ENCODE measurements around the gene FAM217B. TPM values are rescaled to one million over a fixed set of nuclear protein-coding genes. Genes with fewer than 3 reads are reported as not detected.
A peak's percentile ranks its signal among the peaks of the same experiment; 100 is the strongest.

FAM217B gene
- total RNA-seq: 13.1 TPM
- 10 to 100 TPM; 15.1 to 26.7 (median 20.9) TPM for polyA plus RNA-seq (ENCODE audit: insufficient read depth in 1 of 8, insufficient read length in 8 of 8, low replicate concordance in 1 of 8)
- long read RNA-seq, donor 1, full-length matches to known transcripts: 11 of 11 reads
- long read RNA-seq, donor 1, partial matches to known transcripts: 0 of 11 reads
- long read RNA-seq, donor 1, other reads (novel, unspliced or antisense): 0 of 11 reads
- long read RNA-seq, donor 2, partial matches to known transcripts: 0 of 1 reads
- long read RNA-seq, donor 2, other reads (novel, unspliced or antisense): 0 of 1 reads
- long read RNA-seq, donor 3, full-length matches to known transcripts: 8 of 8 reads
- long read RNA-seq, donor 3, partial matches to known transcripts: 0 of 8 reads
- long read RNA-seq, donor 3, other reads (novel, unspliced or antisense): 0 of 8 reads
- long read RNA-seq, donor 4, full-length matches to known transcripts: 9 of 9 reads
- long read RNA-seq, donor 4, partial matches to known transcripts: 0 of 9 reads
- long read RNA-seq, donor 4, other reads (novel, unspliced or antisense): 0 of 9 reads
- long read RNA-seq, donor 5, full-length matches to known transcripts: 25 of 25 reads
- long read RNA-seq, donor 5, partial matches to known transcripts: 0 of 25 reads
- long read RNA-seq, donor 5, other reads (novel, unspliced or antisense): 0 of 25 reads
- long read RNA-seq, donor 6, full-length matches to known transcripts: 20 of 20 reads
- long read RNA-seq, donor 6, partial matches to known transcripts: 0 of 20 reads
- long read RNA-seq, donor 6, other reads (novel, unspliced or antisense): 0 of 20 reads
- long read RNA-seq, donor 7, full-length matches to known transcripts: 10 of 10 reads
- long read RNA-seq, donor 7, partial matches to known transcripts: 0 of 10 reads
- long read RNA-seq, donor 7, other reads (novel, unspliced or antisense): 0 of 10 reads
- long read RNA-seq, donor 8, full-length matches to known transcripts: 2 of 2 reads
- long read RNA-seq, donor 8, partial matches to known transcripts: 0 of 2 reads
- long read RNA-seq, donor 8, other reads (novel, unspliced or antisense): 0 of 2 reads
- long read RNA-seq, donor 9, full-length matches to known transcripts: 4 of 4 reads
- long read RNA-seq, donor 9, partial matches to known transcripts: 0 of 4 reads
- long read RNA-seq, donor 9, other reads (novel, unspliced or antisense): 0 of 4 reads
- long read RNA-seq, donor 10, full-length matches to known transcripts: 11 of 11 reads
- long read RNA-seq, donor 10, partial matches to known transcripts: 0 of 11 reads
- long read RNA-seq, donor 10, other reads (novel, unspliced or antisense): 0 of 11 reads
- long read RNA-seq, donor 11, full-length matches to known transcripts: 7 of 7 reads
- long read RNA-seq, donor 11, partial matches to known transcripts: 0 of 7 reads
- long read RNA-seq, donor 11, other reads (novel, unspliced or antisense): 0 of 7 reads

GRCh38 chr20:59940129-59940955 lies at the start of gene FAM217B, which contains the start of gene PPP1R3D:
TSS of gene FAM217B (plus strand) at chr20:59940389. CDS start at chr20:59943944, 3,555 bp downstream.
TSS of gene PPP1R3D (minus strand) at chr20:59940305. CDS start at chr20:59939931, 374 bp downstream.
- H3K9me3 ChIP-seq (replicated peaks; ENCODE audit: control insufficient read depth, low read depth, low read length): no peaks in the 10 kb centered on the region
- H3K27ac ChIP-seq (ENCODE audit: low read length): peak within 1 kb of the TSS; percentile 96
- peak within 1 kb of the TSS; percentile 77 for H3K4me3 ChIP-seq (ENCODE audit: low read length)
- H3K27me3 ChIP-seq (ENCODE audit: control insufficient read depth, insufficient read depth, low read length): no peaks in the 10 kb centered on the region
- H3K4me1 ChIP-seq (ENCODE audit: control insufficient read depth, insufficient read depth, low read length): peaks cover 31% of the 10 kb centered on the region
- H3K36me3 ChIP-seq (ENCODE audit: control insufficient read depth, insufficient read depth, low read length): peaks cover 11% of the 10 kb centered on the region
- WGBS (ENCODE audit: insufficient coverage): 0% methylated on average over 55 of the region's 57 CpGs
- DNase-seq: peak; percentile 99

DNA sequence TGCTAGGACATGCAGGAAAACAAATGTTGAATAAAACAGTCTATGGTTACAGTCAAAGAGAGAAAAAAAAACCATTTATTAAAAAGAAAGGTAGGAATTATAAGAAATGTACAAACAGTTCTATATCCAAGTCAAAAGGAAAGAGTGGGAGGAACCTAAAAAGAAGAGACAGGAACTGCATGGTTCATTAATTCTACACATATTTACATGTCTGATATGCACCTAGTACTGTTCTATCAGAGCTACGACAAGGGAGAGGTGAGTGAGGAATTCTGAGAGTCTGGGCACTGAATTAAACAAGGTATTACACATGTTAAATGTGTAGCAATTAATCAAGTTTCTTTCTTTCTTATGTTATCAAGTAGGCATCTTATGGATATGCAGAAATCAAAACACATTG lies 48.6 kb upstream of the FAM217B start:
- Histone ChIP-seq H3K4me3 (ENCODE audit: low read length) (no peak overlapping the region), H3K9me3 (replicated peaks; ENCODE audit: control insufficient read depth, low read depth, low read length) (no peaks in the 10 kb centered on the region), H3K27me3 (ENCODE audit: control insufficient read depth, insufficient read depth, low read length) (no peaks in the 10 kb centered on the region), H3K27ac (ENCODE audit: low read length) (no peak overlapping the region), H3K4me1 (ENCODE audit: control insufficient read depth, insufficient read depth, low read length) (no peaks in the 10 kb centered on the region), H3K36me3 (ENCODE audit: control insufficient read depth, insufficient read depth, low read length) (no peaks in the 10 kb centered on the region)
- no CpG with 5 or more reads among the region's 1 CpG for WGBS (ENCODE audit: insufficient coverage)
- no peak for DNase-seq

GRCh38 chr20:59895908-59896307 lies 44.3 kb upstream of the FAM217B start:
- no peak overlapping the region for H3K4me3 ChIP-seq (ENCODE audit: low read length)
- no peaks in the 10 kb centered on the region for H3K4me1 ChIP-seq (ENCODE audit: control insufficient read depth, insufficient read depth, low read length)
- no peak for DNase-seq
- H3K27ac ChIP-seq (ENCODE audit: low read length): no peak overlapping the region
- WGBS (ENCODE audit: insufficient coverage): no CpG with 5 or more reads among the region's 1 CpG
- no peaks in the 10 kb centered on the region for H3K27me3 ChIP-seq (ENCODE audit: control insufficient read depth, insufficient read depth, low read length)
- H3K36me3 ChIP-seq (ENCODE audit: control insufficient read depth, insufficient read depth, low read length): no peaks in the 10 kb centered on the region
- no peaks in the 10 kb centered on the region for H3K9me3 ChIP-seq (replicated peaks; ENCODE audit: control insufficient read depth, low read depth, low read length)

GRCh38 chr20:59902470-59902869 lies 37.7 kb upstream of the FAM217B start:
- Histone ChIP-seq H3K27me3 (ENCODE audit: control insufficient read depth, insufficient read depth, low read length) (no peaks in the 10 kb centered on the region), H3K27ac (ENCODE audit: low read length) (no peak overlapping the region), H3K4me3 (ENCODE audit: low read length) (no peak overlapping the region), H3K4me1 (ENCODE audit: control insufficient read depth, insufficient read depth, low read length) (no peaks in the 10 kb centered on the region), H3K9me3 (replicated peaks; ENCODE audit: control insufficient read depth, low read depth, low read length) (no peaks in the 10 kb centered on the region), H3K36me3 (ENCODE audit: control insufficient read depth, insufficient read depth, low read length) (no peaks in the 10 kb centered on the region)
- no CpG with 5 or more reads among the region's 3 CpGs for WGBS (ENCODE audit: insufficient coverage)
- DNase-seq: no peak

DNA sequence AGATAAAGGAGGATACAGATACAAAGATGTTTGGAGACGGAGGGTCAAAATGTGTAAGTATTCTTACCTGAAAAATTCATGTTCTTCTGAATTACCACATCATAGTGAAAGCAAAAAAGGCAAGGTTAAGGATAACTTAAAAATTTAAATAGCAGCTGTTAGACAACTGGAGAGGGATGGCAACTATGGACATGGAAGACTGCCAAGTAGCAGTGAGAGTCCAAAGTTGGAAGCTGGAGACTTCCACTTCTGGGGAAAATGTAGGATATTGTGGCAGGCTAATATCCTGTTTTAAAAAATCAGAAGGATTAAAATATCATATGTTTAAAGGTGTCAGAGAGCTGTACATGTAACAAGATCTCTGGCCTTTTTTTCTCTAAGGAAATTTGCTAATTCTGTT lies 36.6 kb upstream of the FAM217B start:
- no CpG with 5 or more reads among the region's 1 CpG for WGBS (ENCODE audit: insufficient coverage)

DNA sequence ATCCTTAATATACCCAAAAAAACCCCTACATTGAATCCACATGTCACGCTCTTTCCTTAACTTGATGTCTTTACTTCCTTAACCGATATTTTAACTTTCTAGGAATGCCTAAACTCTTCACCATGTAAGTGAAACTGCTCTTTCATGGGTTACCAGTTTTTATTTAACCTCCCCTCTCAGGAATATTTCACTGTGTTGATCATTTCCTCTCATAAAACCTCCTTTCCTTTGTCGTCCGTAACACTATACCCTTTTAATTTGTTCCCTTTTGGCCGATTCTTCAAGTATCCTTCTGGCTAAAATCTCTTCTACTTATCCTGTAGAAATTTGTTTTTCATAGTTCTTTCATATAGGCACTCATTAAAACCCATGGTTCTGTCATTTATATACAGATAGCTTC lies 31.3 kb upstream of the FAM217B start:
- WGBS (ENCODE audit: insufficient coverage): 80% methylated on average over 2 of the region's 5 CpGs
- Histone ChIP-seq H3K9me3 (replicated peaks; ENCODE audit: control insufficient read depth, low read depth, low read length) (no peaks in the 10 kb centered on the region), H3K27me3 (ENCODE audit: control insufficient read depth, insufficient read depth, low read length) (no peaks in the 10 kb centered on the region), H3K36me3 (ENCODE audit: control insufficient read depth, insufficient read depth, low read length) (no peaks in the 10 kb centered on the region), H3K4me1 (ENCODE audit: control insufficient read depth, insufficient read depth, low read length) (no peaks in the 10 kb centered on the region), H3K4me3 (ENCODE audit: low read length) (no peak overlapping the region), H3K27ac (ENCODE audit: low read length) (no peak overlapping the region)
- no peak for DNase-seq

More for the DNA sequence above, 36.6 kb upstream of the FAM217B start:
- no peaks in the 10 kb centered on the region for H3K36me3 ChIP-seq (ENCODE audit: control insufficient read depth, insufficient read depth, low read length)
- no peaks in the 10 kb centered on the region for H3K9me3 ChIP-seq (replicated peaks; ENCODE audit: control insufficient read depth, low read depth, low read length)
- H3K4me3 ChIP-seq (ENCODE audit: low read length): no peak overlapping the region
- no peaks in the 10 kb centered on the region for H3K4me1 ChIP-seq (ENCODE audit: control insufficient read depth, insufficient read depth, low read length)
- peak; percentile 57 for DNase-seq
- H3K27me3 ChIP-seq (ENCODE audit: control insufficient read depth, insufficient read depth, low read length): no peaks in the 10 kb centered on the region
- no peak overlapping the region for H3K27ac ChIP-seq (ENCODE audit: low read length)

DNA sequence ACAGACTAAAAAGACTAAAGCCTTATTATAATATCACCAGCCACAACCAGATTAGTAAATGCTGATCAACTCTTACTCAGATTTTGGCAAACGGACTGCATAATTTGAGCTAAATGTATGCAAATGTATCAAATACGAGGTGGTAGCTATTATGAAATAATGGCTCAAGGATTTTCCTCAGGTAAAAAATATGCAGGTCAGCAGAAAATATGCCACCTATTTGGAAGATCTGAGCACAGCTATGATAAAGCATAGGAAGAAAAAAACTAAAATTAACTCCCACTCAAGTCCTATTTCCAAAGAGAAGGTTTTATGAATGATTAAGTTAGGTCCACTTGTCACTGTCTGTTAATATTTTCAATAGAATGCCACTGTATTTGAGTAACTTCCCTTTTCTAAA lies 29.1 kb upstream of the FAM217B start:
- no peaks in the 10 kb centered on the region for H3K9me3 ChIP-seq (replicated peaks; ENCODE audit: control insufficient read depth, low read depth, low read length)
- no peaks in the 10 kb centered on the region for H3K36me3 ChIP-seq (ENCODE audit: control insufficient read depth, insufficient read depth, low read length)
- H3K4me1 ChIP-seq (ENCODE audit: control insufficient read depth, insufficient read depth, low read length): no peaks in the 10 kb centered on the region
- no peak overlapping the region for H3K27ac ChIP-seq (ENCODE audit: low read length)
- WGBS (ENCODE audit: insufficient coverage): no CpG with 5 or more reads among the region's 2 CpGs
- no peak for DNase-seq
- no peaks in the 10 kb centered on the region for H3K27me3 ChIP-seq (ENCODE audit: control insufficient read depth, insufficient read depth, low read length)
- no peak overlapping the region for H3K4me3 ChIP-seq (ENCODE audit: low read length)

GRCh38 chr20:59912609-59913008 lies 27.6 kb upstream of the FAM217B start:
- H3K4me3 ChIP-seq (ENCODE audit: low read length): no peak overlapping the region
- no peak for DNase-seq
- no peaks in the 10 kb centered on the region for H3K9me3 ChIP-seq (replicated peaks; ENCODE audit: control insufficient read depth, low read depth, low read length)
- WGBS (ENCODE audit: insufficient coverage): 80% methylated on average over 1 of the region's 4 CpGs
- no peaks in the 10 kb centered on the region for H3K4me1 ChIP-seq (ENCODE audit: control insufficient read depth, insufficient read depth, low read length)
- no peak overlapping the region for H3K27ac ChIP-seq (ENCODE audit: low read length)
- H3K36me3 ChIP-seq (ENCODE audit: control insufficient read depth, insufficient read depth, low read length): no peaks in the 10 kb centered on the region
- no peaks in the 10 kb centered on the region for H3K27me3 ChIP-seq (ENCODE audit: control insufficient read depth, insufficient read depth, low read length)

DNA sequence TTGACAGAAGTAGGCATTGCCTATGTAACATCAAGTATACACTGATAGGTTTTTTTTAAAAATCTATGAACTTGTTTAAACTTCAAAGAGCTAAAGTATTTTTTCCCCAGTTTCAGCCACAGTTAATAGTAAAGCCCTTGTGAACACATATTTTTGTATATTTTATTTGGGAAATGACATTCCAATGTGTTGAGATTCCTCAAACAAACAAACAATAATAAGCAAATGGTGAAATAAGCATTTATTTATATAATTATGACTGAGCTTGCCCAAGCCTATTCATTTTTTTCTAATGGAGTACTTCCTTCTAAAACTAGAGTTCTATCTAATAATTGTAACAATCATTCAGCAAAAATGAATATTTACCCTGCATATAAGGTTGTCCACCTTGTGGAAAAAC lies 19.2 kb upstream of the FAM217B start:
- no peaks in the 10 kb centered on the region for H3K4me1 ChIP-seq (ENCODE audit: control insufficient read depth, insufficient read depth, low read length)
- H3K36me3 ChIP-seq (ENCODE audit: control insufficient read depth, insufficient read depth, low read length): no peaks in the 10 kb centered on the region
- no peak overlapping the region for H3K27ac ChIP-seq (ENCODE audit: low read length)
- no peaks in the 10 kb centered on the region for H3K9me3 ChIP-seq (replicated peaks; ENCODE audit: control insufficient read depth, low read depth, low read length)
- no peak for DNase-seq
- H3K4me3 ChIP-seq (ENCODE audit: low read length): no peak overlapping the region
- no peaks in the 10 kb centered on the region for H3K27me3 ChIP-seq (ENCODE audit: control insufficient read depth, insufficient read depth, low read length)
